HCT116 (cell line): ENCODE measurements around the gene PRPH. TPM values are rescaled to one million over a fixed set of nuclear protein-coding genes. Genes with fewer than 3 reads are reported as not detected.

ENCODE experiments used
- ATAC-seq: fragments of 200-7000 bp; cut with Tn5 transposase; 2 replicates; pipeline ENCODE4 v1.9.1; 2020; ENCODE audit warnings: mild to moderate bottlenecking, moderate library complexity
- BruUV-seq: library from RNA; stranded (reverse); fragments of 400-500 nt; replicated peaks from 2 replicates; lab custom pipeline; 2021; lab: Mats Ljungman, UMichigan
- CTCF ChIA-PET: fragments of 300-600 bp; sonication (Branson Sonifier 250); formaldehyde crosslinking; loops from one replicate; lab custom pipeline; 2021; ENCODE audit warnings: antibody characterized with exemption; lab: Charles Lee
- POLR2A ChIA-PET: fragments of 300-600, 350-600 bp; sonication (Branson Sonifier 250); formaldehyde crosslinking; loops from one replicate; lab custom pipeline; 2021; ENCODE audit warnings: antibody characterized with exemption; lab: Charles Lee
- RAD21 ChIA-PET, 2 experiments: fragments of 300-600 bp; sonication (Branson Sonifier 250); formaldehyde crosslinking; loops; one replicate each; lab custom pipeline; 2023; ENCODE audit warnings: low total read pairs in 2 of 2; ENCODE audit not compliant: uncharacterized antibody in 2 of 2, unreplicated experiment in 2 of 2, low non-redundant PET in 1 of 2; lab: Charles Lee
- DNase-seq: peaks from one replicate; pipeline ENCODE4 v3.0.0-alpha.2; 2010; ENCODE audit warnings: low read depth, low spot score
- H2AFZ ChIP-seq: fragments of 200-600 bp; shearing (Covaris generic), sonication (generic); 2 replicates; pipeline ENCODE4 v1.6.1; 2017; ENCODE audit warnings: low read depth, mixed run types, mixed read lengths, antibody characterized with exemption, low read length; ENCODE audit not compliant: poor library complexity, severe bottlenecking
- H3K27ac ChIP-seq: 2 replicates; pipeline ENCODE4 v1.5.1; 2012; ENCODE audit warnings: low read depth, low read length
- H3K27me3 ChIP-seq: fragments of 200-600 bp; sonication (generic); 2 replicates; pipeline ENCODE4 v1.6.1; 2016; ENCODE audit warnings: mixed run types, low read length, mixed read lengths; ENCODE audit not compliant: insufficient read depth
- H3K36me3 ChIP-seq, 2 experiments: fragments of 200-500 bp in 1 of 2; fragments of 200-600 bp in 1 of 2; sonication (Bioruptor generic) in 1 of 2; sonication (generic) in 1 of 2; 2 replicates each; pipeline versions ENCODE4 v1.5.1 to v1.6.1; 2014 to 2016; ENCODE audit warnings: low read length in 2 of 2, inconsistent platforms in 1 of 2, mixed read lengths in 1 of 2, mixed run types in 1 of 2; ENCODE audit not compliant: insufficient read depth in 2 of 2, control insufficient read depth in 1 of 2
- H3K4me1 ChIP-seq, 2 experiments: fragments of 200-600 bp in 1 of 2; sonication (generic) in 1 of 2; 2 replicates each; pipeline versions ENCODE4 v1.5.1 to v1.6.1; 2012 to 2017; ENCODE audit warnings: low read length in 2 of 2, inconsistent platforms in 1 of 2, mild to moderate bottlenecking in 1 of 2, mixed read lengths in 1 of 2, mixed run types in 1 of 2, moderate library complexity in 1 of 2; ENCODE audit not compliant: insufficient read depth in 2 of 2, control insufficient read depth in 1 of 2
- H3K4me2 ChIP-seq: fragments of 200-600 bp; sonication (generic); 2 replicates; pipeline ENCODE4 v1.6.1; 2017; ENCODE audit warnings: mixed run types, low read length, mixed read lengths
- H3K4me3 ChIP-seq, 2 experiments: fragments of 200-600 bp in 1 of 2; sonication (generic) in 1 of 2; replicated peaks in 1 of 2; 2 replicates each; pipeline ENCODE4 v1.5.1; 2011 to 2016; ENCODE audit warnings: low read length in 2 of 2, control low read depth in 1 of 2, low read depth in 1 of 2, mild to moderate bottlenecking in 1 of 2, mixed read lengths in 1 of 2, mixed run types in 1 of 2
- H3K79me2 ChIP-seq: fragments of 200-600 bp; sonication (generic); 2 replicates; pipeline ENCODE4 v1.6.1; 2017; ENCODE audit warnings: mild to moderate bottlenecking, mixed run types, low read length, moderate library complexity, mixed read lengths; ENCODE audit not compliant: insufficient read depth
- H3K9ac ChIP-seq: fragments of 200-600 bp; sonication (generic); 2 replicates; pipeline ENCODE4 v1.6.1; 2016; ENCODE audit warnings: low read length, mixed read lengths
- H3K9me2 ChIP-seq: fragments of 200-600 bp; sonication (generic), shearing (Covaris generic); 2 replicates; pipeline ENCODE4 v1.6.1; 2017; ENCODE audit warnings: mixed run types, mild to moderate bottlenecking, moderate library complexity; ENCODE audit not compliant: insufficient read depth
- H3K9me3 ChIP-seq, 2 experiments: fragments of 200-500 bp in 1 of 2; fragments of 200-600 bp in 1 of 2; sonication (Bioruptor generic) in 1 of 2; sonication (generic) in 1 of 2; 2 replicates each; pipeline ENCODE4 v1.6.1; 2014 to 2017; ENCODE audit warnings: low read length in 2 of 2, mixed read lengths in 2 of 2, inconsistent platforms in 1 of 2, low read depth in 1 of 2, mild to moderate bottlenecking in 1 of 2, mixed run types in 1 of 2, moderate library complexity in 1 of 2; ENCODE audit not compliant: control insufficient read depth in 1 of 2, insufficient read depth in 1 of 2
- H4K20me1 ChIP-seq: fragments of 200-600 bp; sonication (generic), shearing (Covaris generic); 2 replicates; pipeline ENCODE4 v1.6.1; 2017; ENCODE audit warnings: mixed run types, mild to moderate bottlenecking, moderate library complexity; ENCODE audit not compliant: insufficient read depth
- CEBPB ChIP-seq: IDR thresholded peaks from 2 replicates; pipeline ENCODE4 v1.6.1; 2012; ENCODE audit warnings: low read depth
- ELF1 ChIP-seq: IDR thresholded peaks from 2 replicates; pipeline ENCODE4 v1.6.1; 2012; ENCODE audit warnings: low read depth, borderline replicate concordance
- RAD21 ChIP-seq: IDR thresholded peaks from 2 replicates; pipeline ENCODE4 v1.6.1; 2012; ENCODE audit warnings: low read depth, mild to moderate bottlenecking
- SP1 ChIP-seq: IDR thresholded peaks from 2 replicates; pipeline ENCODE4 v1.6.1; 2012; ENCODE audit warnings: low read depth
- SRF ChIP-seq: IDR thresholded peaks from 2 replicates; pipeline ENCODE4 v1.6.1; 2012; ENCODE audit warnings: low read depth
- TCF7L2 ChIP-seq: IDR thresholded peaks from 2 replicates; pipeline ENCODE4 v1.7.0; 2011; ENCODE audit warnings: borderline replicate concordance, inconsistent platforms; ENCODE audit not compliant: insufficient read depth, insufficient read length; ENCODE audit errors: extremely low read depth
- YY1 ChIP-seq: IDR thresholded peaks from 2 replicates; pipeline ENCODE4 v1.6.1; 2011; ENCODE audit warnings: low read length, low read depth, moderate library complexity, mild to moderate bottlenecking; ENCODE audit not compliant: insufficient replicate concordance; ENCODE audit errors: extremely low read depth
- intact Hi-C: fragments of 100-400 bp; cut with micrococcal nuclease; formaldehyde crosslinking; loops from 2 replicates; pipeline ENCODE4 v1.10.0; 2022
- total RNA-seq: library from RNA; stranded (reverse); gene quantifications from one replicate; pipeline ENCODE4 v1.2.1, GENCODE V29; 2021; ENCODE audit not compliant: unreplicated experiment
- TF ChIP-seq, protein P1 (sequence below): IDR thresholded peaks from 2 replicates; pipeline ENCODE4 v1.6.1; 2012
- TF ChIP-seq, protein P2 (sequence below): IDR thresholded peaks from 2 replicates; pipeline ENCODE4 v1.6.1; 2011; ENCODE audit warnings: mild to moderate bottlenecking, low read length, moderate library complexity; ENCODE audit not compliant: insufficient replicate concordance; ENCODE audit errors: extremely low read depth

PRPH gene
- total RNA-seq, 1 experiment from 2014 or later: 6.7 TPM

DNA sequence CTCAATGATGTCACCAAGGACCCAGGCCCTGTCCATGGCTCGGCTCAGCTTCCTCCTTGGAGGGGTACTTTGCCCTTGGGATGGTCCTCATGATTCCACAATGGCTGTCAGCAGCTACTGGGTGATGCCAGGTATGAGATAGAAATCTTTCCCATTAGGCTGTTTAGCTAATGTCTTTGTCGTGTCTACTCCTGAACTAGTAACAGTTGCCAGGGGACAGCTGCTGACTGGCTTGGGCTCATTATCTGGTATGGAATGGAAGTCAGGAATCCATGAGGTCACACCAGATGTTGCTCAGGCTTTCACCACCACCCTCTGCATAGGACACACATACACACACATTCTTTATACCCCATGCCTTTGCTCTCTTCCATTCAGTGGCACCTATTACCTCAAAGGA is 9.2 kb downstream of the PRPH start:
- POLR2A ChIA-PET: interaction anchor here (0.8 kb wide), 1 partner anchor 38 kb away, joined by 4 read pairs; no protein-coding TSS in a partner anchor
- no peaks in the 10 kb centered on the region for H3K9me3 ChIP-seq
- no TSS peak for BruUV-seq
- no peak for ATAC-seq
- intact Hi-C loops: no loop called here
- H3K36me3 ChIP-seq: no peaks in the 10 kb centered on the region
- no peak for DNase-seq
- no peak overlapping the region for H3K27ac ChIP-seq
- no peaks in the 10 kb centered on the region for H3K27me3 ChIP-seq
- CTCF ChIA-PET: interaction anchor here (1.2 to 1.4 kb wide), 2 partner anchors 15 to 27 kb away, joined by 3 to 6 read pairs; no protein-coding TSS in a partner anchor
- H2AFZ ChIP-seq: no peak overlapping the region
- no peak for TF ChIP-seq SP1
- TF ChIP-seq ELF1: no peak
- TF ChIP-seq, protein P1, sequence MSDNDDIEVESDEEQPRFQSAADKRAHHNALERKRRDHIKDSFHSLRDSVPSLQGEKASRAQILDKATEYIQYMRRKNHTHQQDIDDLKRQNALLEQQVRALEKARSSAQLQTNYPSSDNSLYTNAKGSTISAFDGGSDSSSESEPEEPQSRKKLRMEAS: no peak
- H3K4me1 ChIP-seq: peaks cover 0 to 4% of the 10 kb centered on the region in 2 experiments; a peak in 2 of 4 replicates
- H3K79me2 ChIP-seq: no peaks in the 10 kb centered on the region
- H3K9me2 ChIP-seq: no peaks in the 10 kb centered on the region
- no peak overlapping the region for H3K4me3 ChIP-seq
- RAD21 ChIA-PET: no interaction called here
- H4K20me1 ChIP-seq: no peaks in the 10 kb centered on the region
- no peak overlapping the region for H3K4me2 ChIP-seq
- H3K9ac ChIP-seq: no peak overlapping the region

DNA sequence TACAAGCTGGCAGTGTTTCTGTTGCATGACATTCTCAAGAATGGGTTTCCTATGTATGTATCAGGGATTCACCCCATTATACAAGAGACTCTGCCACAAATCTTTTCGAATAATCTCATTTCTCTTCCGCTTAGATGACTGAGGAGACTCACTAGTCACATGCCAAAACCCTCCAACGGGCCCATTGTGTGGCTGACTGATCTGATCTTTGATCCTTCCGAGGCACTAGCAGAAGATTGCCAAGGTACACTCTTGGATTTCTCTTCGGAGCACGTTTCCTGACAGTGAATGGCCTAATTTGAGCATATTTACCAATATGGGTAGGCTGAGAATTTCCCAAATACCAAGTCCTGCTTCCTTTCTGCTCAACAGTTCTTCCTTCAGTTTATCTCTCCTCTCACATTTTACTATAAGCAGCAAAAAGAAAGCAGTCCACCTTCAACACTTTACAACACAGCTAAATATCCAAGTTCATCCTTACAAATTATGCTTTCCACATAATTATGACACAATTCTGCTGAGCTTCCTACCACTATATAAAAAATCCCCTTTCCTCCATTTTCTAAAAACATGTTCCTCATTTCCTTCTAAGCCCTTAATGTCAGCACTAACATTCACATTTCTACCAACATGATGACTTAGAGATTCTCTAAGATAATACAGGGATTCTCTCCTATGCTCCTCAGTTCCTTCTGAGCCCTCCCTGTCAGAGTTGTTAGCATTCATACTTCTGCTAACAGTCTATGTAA is 11.0 kb downstream of the PRPH start:
- no TSS peak for BruUV-seq
- ChIA-PET CTCF (interaction anchor here (0.6 to 0.8 kb wide), 2 partner anchors 9 to 42 kb away, joined by 3 read pairs; no protein-coding TSS in a partner anchor), POLR2A (no interaction called here), RAD21 (no interaction called here)
- Histone ChIP-seq H3K27ac (no peak overlapping the region), H2AFZ (no peak overlapping the region), H3K79me2 (no peaks in the 10 kb centered on the region), H3K9ac (no peak overlapping the region), H3K36me3 (no peaks in the 10 kb centered on the region), H3K4me2 (no peak overlapping the region), H3K4me3 (no peak overlapping the region), H3K9me2 (no peaks in the 10 kb centered on the region), H3K27me3 (no peaks in the 10 kb centered on the region), H4K20me1 (no peaks in the 10 kb centered on the region), H3K4me1 (peaks cover 0 to 4% of the 10 kb centered on the region in 2 experiments; a peak in 2 of 4 replicates), H3K9me3 (no peaks in the 10 kb centered on the region)
- no peak for TF ChIP-seq SRF
- TF ChIP-seq ELF1: no peak
- no peak for TF ChIP-seq YY1
- TF ChIP-seq, protein P2, sequence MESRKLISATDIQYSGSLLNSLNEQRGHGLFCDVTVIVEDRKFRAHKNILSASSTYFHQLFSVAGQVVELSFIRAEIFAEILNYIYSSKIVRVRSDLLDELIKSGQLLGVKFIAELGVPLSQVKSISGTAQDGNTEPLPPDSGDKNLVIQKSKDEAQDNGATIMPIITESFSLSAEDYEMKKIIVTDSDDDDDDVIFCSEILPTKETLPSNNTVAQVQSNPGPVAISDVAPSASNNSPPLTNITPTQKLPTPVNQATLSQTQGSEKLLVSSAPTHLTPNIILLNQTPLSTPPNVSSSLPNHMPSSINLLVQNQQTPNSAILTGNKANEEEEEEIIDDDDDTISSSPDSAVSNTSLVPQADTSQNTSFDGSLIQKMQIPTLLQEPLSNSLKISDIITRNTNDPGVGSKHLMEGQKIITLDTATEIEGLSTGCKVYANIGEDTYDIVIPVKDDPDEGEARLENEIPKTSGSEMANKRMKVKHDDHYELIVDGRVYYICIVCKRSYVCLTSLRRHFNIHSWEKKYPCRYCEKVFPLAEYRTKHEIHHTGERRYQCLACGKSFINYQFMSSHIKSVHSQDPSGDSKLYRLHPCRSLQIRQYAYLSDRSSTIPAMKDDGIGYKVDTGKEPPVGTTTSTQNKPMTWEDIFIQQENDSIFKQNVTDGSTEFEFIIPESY: no peak
- no peak for TF ChIP-seq CEBPB
- TF ChIP-seq TCF7L2: no peak
- no peak for TF ChIP-seq RAD21
- ATAC-seq: no peak
- no peak for DNase-seq
- intact Hi-C loops: no loop called here
